Measurements from ENCODE around the gene VPS13A.

DNA sequence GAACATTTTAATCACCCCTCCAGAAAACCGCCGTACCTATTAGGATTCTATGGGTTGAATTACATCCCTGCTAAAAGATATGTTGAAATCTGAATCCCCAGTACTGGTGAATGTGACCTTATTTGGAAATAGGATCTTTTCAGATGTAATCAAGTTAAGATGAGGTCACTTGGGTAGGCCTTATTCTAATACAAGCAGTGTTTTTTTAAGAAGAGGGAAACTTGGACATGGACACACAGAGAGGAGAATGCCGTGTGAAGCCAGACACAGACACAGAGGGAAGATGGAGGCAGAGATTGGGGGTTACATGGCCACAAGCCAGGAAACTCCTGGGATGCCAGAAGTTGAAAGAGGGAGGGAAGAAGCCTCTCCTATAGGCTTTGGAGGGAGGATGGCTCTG lies 287.3 kb downstream of the VPS13A start:
- TF ChIP-seq CTCF (IDR thresholded peaks at IDR 0.05; ENCODE audit: poor library complexity) (no peak), EZH2 (IDR thresholded peaks at IDR 0.05; ENCODE audit: borderline replicate concordance) (no peak), EZH2phosphoT487 (IDR thresholded peaks at IDR 0.05; ENCODE audit: low read depth, severe bottlenecking, unreplicated experiment) (no peak)
